Measurements from ENCODE around the gene FGGY.
A peak's percentile ranks its signal among the peaks of the same experiment; 100 is the strongest.

Gene FGGY

GRCh38 chr1:59680044-59680443 lies 383.1 kb downstream of the FGGY start:
- no peak for DNase-seq (ENCODE audit: low spot score)

- no peak for DNase-seq (ENCODE audit: low spot score)
Observed at GRCh38 chr1:59682396-59683080, 385.6 kb downstream of the FGGY start.

GRCh38 chr1:59683197-59683596 lies 386.3 kb downstream of the FGGY start:
- DNase-seq (ENCODE audit: low spot score) = no peak

- no peak for DNase-seq (ENCODE audit: low spot score)
Observed at GRCh38 chr1:59684698-59685097, 387.8 kb downstream of the FGGY start.

DNA sequence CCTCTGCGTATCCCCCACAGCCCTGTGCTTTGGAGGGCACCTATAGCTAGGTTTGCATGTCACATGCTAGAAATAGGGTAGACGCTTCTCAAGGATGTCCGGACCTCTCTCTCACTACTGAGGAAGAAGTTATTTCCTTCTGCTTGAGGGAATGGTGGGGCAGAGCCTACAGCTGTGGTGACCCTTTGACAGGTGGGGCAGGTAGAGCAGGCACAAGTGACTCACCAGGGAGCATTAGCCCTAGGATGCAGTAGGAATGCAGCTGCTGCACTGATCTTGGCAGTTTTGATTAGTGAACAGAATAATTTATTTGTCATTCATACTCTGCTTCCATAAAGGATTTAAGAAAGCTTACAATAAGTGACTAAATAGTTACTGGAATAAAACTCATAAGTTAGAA lies 388.2 kb downstream of the FGGY start:
- DNase-seq (ENCODE audit: low spot score) = no peak

GRCh38 chr1:59685666-59686065 lies 388.8 kb downstream of the FGGY start:
- DNase-seq (ENCODE audit: low spot score) = no peak

- DNase-seq (ENCODE audit: low spot score) = no peak
Observed at GRCh38 chr1:59686170-59686569, 389.3 kb downstream of the FGGY start.

GRCh38 chr1:59686574-59686973 lies 389.7 kb downstream of the FGGY start:
- DNase-seq (ENCODE audit: low spot score) = no peak

- DNase-seq (ENCODE audit: low spot score) = no peak
Observed at GRCh38 chr1:59687081-59687480, 390.2 kb downstream of the FGGY start.

- no peak for DNase-seq (ENCODE audit: low spot score)
Observed at GRCh38 chr1:59688976-59689375, 392.1 kb downstream of the FGGY start.

- DNase-seq (ENCODE audit: low spot score) = no peak
Observed at GRCh38 chr1:59689730-59690129, 392.8 kb downstream of the FGGY start.

GRCh38 chr1:59690171-59690930 lies 393.5 kb downstream of the FGGY start:
- no peak for DNase-seq (ENCODE audit: low spot score)

DNA sequence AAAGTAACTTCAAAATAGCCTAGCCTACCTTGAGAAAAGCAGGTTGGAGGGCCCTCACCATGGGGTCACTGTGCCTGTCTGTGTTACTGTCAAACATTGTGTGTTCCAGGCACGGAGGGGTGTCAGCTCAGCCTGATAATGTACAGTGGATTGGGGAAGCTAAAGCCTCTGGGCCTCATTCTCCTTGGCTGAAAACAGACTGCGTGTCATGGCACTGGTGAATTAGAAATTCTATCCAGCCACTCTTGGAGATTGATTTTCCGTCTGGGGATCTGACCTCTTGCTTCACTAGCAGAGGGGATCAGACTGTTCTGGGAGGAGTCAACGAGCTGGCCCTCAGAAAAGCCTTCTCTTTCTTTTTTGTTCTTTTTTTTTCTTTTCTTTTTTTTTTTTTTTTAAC lies 394.4 kb downstream of the FGGY start:
- DNase-seq (ENCODE audit: low spot score) = no peak

- DNase-seq (ENCODE audit: low spot score) = peak; percentile 81
Observed at GRCh38 chr1:59692591-59692990, 395.7 kb downstream of the FGGY start.

DNA sequence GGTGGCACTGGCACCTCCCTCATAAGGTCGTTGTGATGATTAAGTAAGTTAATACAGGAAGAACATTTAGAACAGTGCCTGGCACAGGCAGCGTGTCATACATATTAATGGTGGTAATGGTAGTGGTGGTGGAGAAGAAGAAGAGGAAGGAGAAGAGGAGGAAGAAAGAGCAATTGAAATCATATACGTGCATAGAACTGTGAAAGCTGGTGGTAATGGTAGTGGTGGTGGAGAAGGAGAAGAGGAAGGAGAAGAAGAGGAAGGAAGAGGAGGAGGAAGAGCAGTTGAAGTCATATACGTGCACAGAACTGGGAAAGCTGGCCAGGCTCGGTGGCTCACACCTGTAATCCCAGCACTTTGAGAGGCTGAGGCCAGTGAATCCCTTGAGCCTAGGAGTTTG lies 396.5 kb downstream of the FGGY start:
- no peak for DNase-seq (ENCODE audit: low spot score)

GRCh38 chr1:59695252-59695651 lies 398.4 kb downstream of the FGGY start:
- DNase-seq (ENCODE audit: low spot score) = no peak

GRCh38 chr1:59696421-59697115 lies 399.7 kb downstream of the FGGY start:
- no peak for DNase-seq (ENCODE audit: low spot score)

- no peak for DNase-seq (ENCODE audit: low spot score)
Observed at GRCh38 chr1:59697150-59697800, 400.4 kb downstream of the FGGY start.

DNA sequence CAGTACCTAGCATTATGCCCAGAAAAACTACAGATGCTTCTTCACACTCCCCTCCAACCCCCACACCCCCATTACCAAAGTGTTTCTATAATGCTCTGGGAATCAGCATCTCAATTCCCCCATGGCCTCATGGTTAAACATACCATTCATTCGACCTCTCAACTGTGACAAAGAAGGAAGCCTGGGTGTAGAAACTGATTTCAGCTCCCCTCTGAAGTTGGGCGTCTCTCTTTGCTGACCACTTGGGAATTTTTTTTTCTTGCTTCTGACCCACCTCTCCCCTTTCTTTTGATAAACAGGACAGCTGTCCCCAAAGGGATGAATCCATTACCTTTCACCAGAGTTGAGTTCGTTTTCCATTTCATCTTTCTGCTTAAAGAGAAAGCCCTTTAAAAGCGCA lies 401.5 kb downstream of the FGGY start:
- DNase-seq (ENCODE audit: low spot score) = no peak

DNA sequence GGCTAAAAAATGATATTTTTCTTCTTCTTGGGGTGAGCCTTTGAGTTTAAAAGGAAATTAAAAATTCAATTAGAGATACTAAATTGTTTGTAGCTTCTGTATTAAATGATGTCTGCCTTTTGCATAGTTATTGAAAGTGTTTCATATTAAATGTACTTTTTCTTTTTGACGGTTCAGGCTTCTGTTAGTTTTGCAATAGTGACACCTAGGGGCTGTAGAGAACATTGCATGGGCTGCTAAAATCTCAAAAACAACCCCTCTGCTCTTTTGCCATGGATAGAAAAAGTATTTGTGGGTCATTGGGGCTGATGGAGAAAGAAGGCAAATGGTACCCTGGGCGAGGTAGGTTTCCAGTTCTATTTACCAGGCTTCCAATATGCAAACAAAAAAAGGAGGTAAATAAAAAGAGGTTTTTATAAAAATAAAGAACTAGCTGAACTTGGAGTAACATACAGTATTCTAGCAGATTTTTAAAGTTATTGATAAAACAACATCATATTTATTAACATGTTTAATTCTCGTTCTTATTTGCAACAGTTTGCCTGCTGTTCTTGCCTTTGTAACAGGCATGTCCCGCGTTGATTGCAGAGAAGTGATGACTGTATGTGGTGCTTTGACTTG lies 402.4 kb downstream of the FGGY start:
- peak; percentile 43 for DNase-seq (ENCODE audit: low spot score)

DNA sequence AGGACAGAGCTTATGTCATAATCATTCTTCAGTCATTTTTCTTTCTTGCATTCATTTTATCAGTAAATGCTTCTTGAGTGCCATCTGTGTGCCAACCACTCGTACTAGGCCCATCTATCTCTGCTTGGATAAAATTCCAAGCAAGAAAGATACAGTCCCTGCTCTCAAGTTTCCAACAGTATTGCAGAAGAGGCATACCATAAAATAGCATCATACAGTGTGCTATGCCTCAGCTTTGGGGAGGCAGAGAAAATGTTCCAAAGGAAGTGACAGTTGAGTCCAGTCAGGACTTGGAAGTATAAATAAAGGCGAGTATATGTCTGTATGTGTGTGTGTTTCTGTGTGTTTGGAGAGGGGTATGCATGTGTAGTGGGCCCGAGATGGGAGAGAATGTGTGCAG lies 404.5 kb downstream of the FGGY start:
- DNase-seq (ENCODE audit: low spot score) = no peak

DNA sequence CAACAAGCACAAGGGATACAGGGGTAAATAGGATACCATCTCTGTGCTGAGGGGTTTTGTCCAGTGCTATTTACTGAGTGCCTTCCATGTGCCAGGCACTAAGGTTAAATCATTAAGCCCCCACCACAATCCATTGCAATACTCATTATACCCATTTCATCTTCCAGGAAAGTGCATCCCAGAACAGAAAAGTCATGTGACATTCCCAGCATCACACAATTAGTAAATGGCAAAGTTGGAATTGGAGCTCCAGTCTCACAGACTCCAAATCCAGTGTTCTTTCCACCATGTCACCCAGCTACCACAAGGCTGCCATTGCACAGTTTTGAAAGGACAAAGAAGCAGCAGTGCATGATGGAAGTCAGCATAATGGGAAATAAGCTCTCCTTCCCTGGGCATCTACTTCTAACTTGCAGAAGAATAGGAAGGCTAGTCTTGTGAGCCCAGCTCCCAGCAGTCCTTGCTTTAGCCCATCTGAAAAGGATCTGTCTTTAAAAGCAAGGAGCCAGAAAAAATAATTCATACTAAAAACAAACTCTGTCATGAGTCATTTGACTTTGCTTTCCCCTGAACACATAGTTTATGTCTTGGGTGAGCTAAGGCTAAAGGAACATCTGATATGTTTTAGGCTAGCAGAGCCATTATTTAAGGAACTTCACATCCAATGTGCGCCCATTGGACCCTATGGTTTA lies 406.5 kb downstream of the FGGY start:
- DNase-seq (ENCODE audit: low spot score) = peak; percentile 39
